Neural cell (in vitro differentiated cells): ENCODE measurements around the gene ARHGEF1.

Experiments
- CTCF ChIP-seq: fragments of 450-650 bp; IDR thresholded peaks from 2 replicates; pipeline ENCODE4 v1.5.1; 2014; ENCODE audit warnings: antibody characterized with exemption, mild to moderate bottlenecking, moderate library complexity; ENCODE audit not compliant: poor library complexity, severe bottlenecking
- EP300 ChIP-seq: fragments of 450-650 bp; conservative IDR thresholded peaks from 2 replicates; pipeline ENCODE4 v1.6.1; 2014; ENCODE audit warnings: antibody characterized with exemption, mild to moderate bottlenecking, moderate library complexity; ENCODE audit not compliant: poor library complexity, severe bottlenecking
- EZH2 ChIP-seq: fragments of 200-600, 300-800 bp; shearing (Covaris generic), sonication (generic); IDR thresholded peaks from 2 replicates; pipeline ENCODE4 v1.6.1; 2014; ENCODE audit warnings: antibody characterized with exemption, low read length, borderline replicate concordance, mild to moderate bottlenecking; ENCODE audit not compliant: insufficient read depth, poor library complexity, severe bottlenecking
- MXI1 ChIP-seq: fragments of 450-650 bp; conservative IDR thresholded peaks from 2 replicates; pipeline ENCODE4 v1.6.1; 2014; ENCODE audit warnings: antibody characterized with exemption, mild to moderate bottlenecking; ENCODE audit not compliant: poor library complexity, severe bottlenecking
- POLR2AphosphoS5 ChIP-seq: IDR thresholded peaks from 2 replicates; pipeline ENCODE4 v1.6.1; 2012
- RAD21 ChIP-seq: fragments of 450-650 bp; conservative IDR thresholded peaks from 2 replicates; pipeline ENCODE4 v1.6.1; 2014; ENCODE audit warnings: antibody characterized with exemption, mild to moderate bottlenecking, moderate library complexity
- REST ChIP-seq: IDR thresholded peaks from 2 replicates; pipeline ENCODE4 v1.6.1; 2012; ENCODE audit warnings: borderline replicate concordance
- SMC3 ChIP-seq: fragments of 450-650 bp; conservative IDR thresholded peaks from 2 replicates; pipeline ENCODE4 v1.6.1; 2014; ENCODE audit warnings: antibody characterized with exemption, mild to moderate bottlenecking, moderate library complexity; ENCODE audit not compliant: poor library complexity
- TAF1 ChIP-seq: IDR thresholded peaks from 2 replicates; pipeline ENCODE4 v1.6.1; 2012; ENCODE audit warnings: low read depth

- TF ChIP-seq CTCF: no peak
- TF ChIP-seq EP300: no peak
- TF ChIP-seq TAF1: no peak
- TF ChIP-seq REST: no peak
- no peak for TF ChIP-seq POLR2AphosphoS5
- TF ChIP-seq SMC3: no peak
- no peak for TF ChIP-seq EZH2
- TF ChIP-seq RAD21: no peak
- TF ChIP-seq MXI1: no peak
Measured at GRCh38 chr19:41915021-41915775, 32.2 kb downstream of the ARHGEF1 start.
